ENCODE data around the gene CHD9.

- no peak for TF ChIP-seq CTCF (IDR thresholded peaks at IDR 0.05; ENCODE audit: low read length)
- TF ChIP-seq EZH2 (IDR thresholded peaks at IDR 0.05; ENCODE audit: borderline replicate concordance, low read length) = no peak
Observed at GRCh38 chr16:53040788-53041187, 14.0 kb upstream of the CHD9 start.

All from OCI-LY1 (cell line).